ENCODE data around the gene CHTF18.
"Not testable (repeated sequence)": the region's sequence is repeated elsewhere in the genome, so short reads cannot be mapped to it uniquely, and the experiment has no call there.

Gene CHTF18

GRCh38 chr16:766820-767640 lies 21.4 kb upstream of the CHTF18 start:
- peaks cover 7 to 13% of the 10 kb centered on the region in 2 donors for H3K27me3 ChIP-seq (ENCODE audit: control insufficient read depth in 1 of 2, insufficient read depth in 2 of 2, low read length in 2 of 2)
- H3K27ac ChIP-seq (ENCODE audit: low read length): no peak overlapping the region
- no peak overlapping the region for H3K4me3 ChIP-seq (ENCODE audit: low read length in 2 of 2)
- no peaks in the 10 kb centered on the region for H3K4me1 ChIP-seq (ENCODE audit: control insufficient read depth, insufficient read depth, low read length)
- H3K9me3 ChIP-seq (ENCODE audit: control insufficient read depth in 2 of 2, low read length in 2 of 2): no peaks in the 10 kb centered on the region
- H3K36me3 ChIP-seq (ENCODE audit: control insufficient read depth in 2 of 2, insufficient read depth in 2 of 2, low read length in 2 of 2): no peaks in the 10 kb centered on the region
- no peak overlapping the region for H3K9ac ChIP-seq (ENCODE audit: low read length in 2 of 2)

- H3K9me3 ChIP-seq (ENCODE audit: control insufficient read depth in 2 of 2, low read length in 2 of 2): no peaks in the 10 kb centered on the region
- H3K27ac ChIP-seq (ENCODE audit: low read length): no peak overlapping the region
- H3K36me3 ChIP-seq (ENCODE audit: control insufficient read depth in 2 of 2, insufficient read depth in 2 of 2, low read length in 2 of 2): no peaks in the 10 kb centered on the region
- no peaks in the 10 kb centered on the region for H3K4me1 ChIP-seq (ENCODE audit: control insufficient read depth, insufficient read depth, low read length)
- no peak overlapping the region for H3K4me3 ChIP-seq (ENCODE audit: low read length in 2 of 2)
- no peak overlapping the region for H3K9ac ChIP-seq (ENCODE audit: low read length in 2 of 2)
- H3K27me3 ChIP-seq (ENCODE audit: control insufficient read depth in 1 of 2, insufficient read depth in 2 of 2, low read length in 2 of 2): peaks cover 7 to 13% of the 10 kb centered on the region in 2 donors
These were observed 20.6 kb upstream of the CHTF18 start for GRCh38 chr16:767743-768235.

- no peak overlapping the region for H3K9ac ChIP-seq (ENCODE audit: low read length in 2 of 2)
- peaks cover 7 to 13% of the 10 kb centered on the region in 2 donors for H3K27me3 ChIP-seq (ENCODE audit: control insufficient read depth in 1 of 2, insufficient read depth in 2 of 2, low read length in 2 of 2)
- H3K4me3 ChIP-seq (ENCODE audit: low read length in 2 of 2): no peak overlapping the region
- H3K27ac ChIP-seq (ENCODE audit: low read length): no peak overlapping the region
- no peaks in the 10 kb centered on the region for H3K9me3 ChIP-seq (ENCODE audit: control insufficient read depth in 2 of 2, low read length in 2 of 2)
- H3K36me3 ChIP-seq (ENCODE audit: control insufficient read depth in 2 of 2, insufficient read depth in 2 of 2, low read length in 2 of 2): no peaks in the 10 kb centered on the region
- no peaks in the 10 kb centered on the region for H3K4me1 ChIP-seq (ENCODE audit: control insufficient read depth, insufficient read depth, low read length)
These were observed 20.0 kb upstream of the CHTF18 start for GRCh38 chr16:768428-768827.

- no peaks in the 10 kb centered on the region for H3K36me3 ChIP-seq (ENCODE audit: control insufficient read depth in 2 of 2, insufficient read depth in 2 of 2, low read length in 2 of 2)
- H3K4me1 ChIP-seq (ENCODE audit: control insufficient read depth, insufficient read depth, low read length): no peaks in the 10 kb centered on the region
- H3K27ac ChIP-seq (ENCODE audit: low read length): no peak overlapping the region
- H3K9ac ChIP-seq (ENCODE audit: low read length in 2 of 2): no peak overlapping the region
- H3K4me3 ChIP-seq (ENCODE audit: low read length in 2 of 2): no peak overlapping the region
- H3K27me3 ChIP-seq (ENCODE audit: control insufficient read depth in 1 of 2, insufficient read depth in 2 of 2, low read length in 2 of 2): peaks cover 4 to 15% of the 10 kb centered on the region in 2 donors
- no peaks in the 10 kb centered on the region for H3K9me3 ChIP-seq (ENCODE audit: control insufficient read depth in 2 of 2, low read length in 2 of 2)
These were observed 19.1 kb upstream of the CHTF18 start for GRCh38 chr16:769184-769784.

- no peaks in the 10 kb centered on the region for H3K36me3 ChIP-seq (ENCODE audit: control insufficient read depth in 2 of 2, insufficient read depth in 2 of 2, low read length in 2 of 2)
- H3K9ac ChIP-seq (ENCODE audit: low read length in 2 of 2): no peak overlapping the region
- no peak overlapping the region for H3K27ac ChIP-seq (ENCODE audit: low read length)
- H3K9me3 ChIP-seq (ENCODE audit: control insufficient read depth in 2 of 2, low read length in 2 of 2): no peaks in the 10 kb centered on the region
- H3K4me1 ChIP-seq (ENCODE audit: control insufficient read depth, insufficient read depth, low read length): no peaks in the 10 kb centered on the region
- no peak overlapping the region for H3K4me3 ChIP-seq (ENCODE audit: low read length in 2 of 2)
- peaks cover 4 to 15% of the 10 kb centered on the region in 2 donors for H3K27me3 ChIP-seq (ENCODE audit: control insufficient read depth in 1 of 2, insufficient read depth in 2 of 2, low read length in 2 of 2)
These were observed 18.5 kb upstream of the CHTF18 start for GRCh38 chr16:769934-770333.

GRCh38 chr16:770411-770810 lies 18.0 kb upstream of the CHTF18 start:
- Histone ChIP-seq H3K9ac (ENCODE audit: low read length in 2 of 2) (no peak overlapping the region), H3K4me3 (ENCODE audit: low read length in 2 of 2) (no peak overlapping the region), H3K4me1 (ENCODE audit: control insufficient read depth, insufficient read depth, low read length) (no peaks in the 10 kb centered on the region), H3K9me3 (ENCODE audit: control insufficient read depth in 2 of 2, low read length in 2 of 2) (no peaks in the 10 kb centered on the region), H3K27me3 (ENCODE audit: control insufficient read depth in 1 of 2, insufficient read depth in 2 of 2, low read length in 2 of 2) (peaks cover 7 to 15% of the 10 kb centered on the region in 2 donors), H3K27ac (ENCODE audit: low read length) (no peak overlapping the region), H3K36me3 (ENCODE audit: control insufficient read depth in 2 of 2, insufficient read depth in 2 of 2, low read length in 2 of 2) (no peaks in the 10 kb centered on the region)

- H3K27me3 ChIP-seq (ENCODE audit: control insufficient read depth in 1 of 2, insufficient read depth in 2 of 2, low read length in 2 of 2): peaks cover 8 to 15% of the 10 kb centered on the region in 2 donors
- H3K27ac ChIP-seq (ENCODE audit: low read length): no peak overlapping the region
- H3K4me3 ChIP-seq (ENCODE audit: low read length in 2 of 2): no peak overlapping the region
- no peaks in the 10 kb centered on the region for H3K9me3 ChIP-seq (ENCODE audit: control insufficient read depth in 2 of 2, low read length in 2 of 2)
- H3K36me3 ChIP-seq (ENCODE audit: control insufficient read depth in 2 of 2, insufficient read depth in 2 of 2, low read length in 2 of 2): no peaks in the 10 kb centered on the region
- no peak overlapping the region for H3K9ac ChIP-seq (ENCODE audit: low read length in 2 of 2)
- no peaks in the 10 kb centered on the region for H3K4me1 ChIP-seq (ENCODE audit: control insufficient read depth, insufficient read depth, low read length)
These were observed 15.5 kb upstream of the CHTF18 start for GRCh38 chr16:772959-773358.

- Histone ChIP-seq H3K27me3 (ENCODE audit: control insufficient read depth in 1 of 2, insufficient read depth in 2 of 2, low read length in 2 of 2) (peaks cover 10 to 17% of the 10 kb centered on the region in 2 donors), H3K9ac (ENCODE audit: low read length in 2 of 2) (no peak overlapping the region), H3K4me3 (ENCODE audit: low read length in 2 of 2) (no peak overlapping the region), H3K4me1 (ENCODE audit: control insufficient read depth, insufficient read depth, low read length) (no peaks in the 10 kb centered on the region), H3K36me3 (ENCODE audit: control insufficient read depth in 2 of 2, insufficient read depth in 2 of 2, low read length in 2 of 2) (no peaks in the 10 kb centered on the region), H3K27ac (ENCODE audit: low read length) (no peak overlapping the region), H3K9me3 (ENCODE audit: control insufficient read depth in 2 of 2, low read length in 2 of 2) (no peaks in the 10 kb centered on the region)
These were observed 14.1 kb upstream of the CHTF18 start for GRCh38 chr16:774086-775001.

- H3K27ac ChIP-seq (ENCODE audit: low read length): no peak overlapping the region
- H3K36me3 ChIP-seq (ENCODE audit: control insufficient read depth in 2 of 2, insufficient read depth in 2 of 2, low read length in 2 of 2): no peaks in the 10 kb centered on the region
- no peak overlapping the region for H3K4me3 ChIP-seq (ENCODE audit: low read length in 2 of 2)
- no peaks in the 10 kb centered on the region for H3K4me1 ChIP-seq (ENCODE audit: control insufficient read depth, insufficient read depth, low read length)
- H3K27me3 ChIP-seq (ENCODE audit: control insufficient read depth in 1 of 2, insufficient read depth in 2 of 2, low read length in 2 of 2): peaks cover 11 to 15% of the 10 kb centered on the region in 2 donors
- no peaks in the 10 kb centered on the region for H3K9me3 ChIP-seq (ENCODE audit: control insufficient read depth in 2 of 2, low read length in 2 of 2)
- no peak overlapping the region for H3K9ac ChIP-seq (ENCODE audit: low read length in 2 of 2)
These were observed 13.1 kb upstream of the CHTF18 start for GRCh38 chr16:775236-775796.

GRCh38 chr16:776298-776697 lies 12.1 kb upstream of the CHTF18 start:
- not testable (repeated sequence) for H3K4me3 ChIP-seq (ENCODE audit: low read length in 2 of 2); H3K9ac ChIP-seq (ENCODE audit: low read length in 2 of 2); H3K9me3 ChIP-seq (ENCODE audit: control insufficient read depth in 2 of 2, low read length in 2 of 2); H3K27ac ChIP-seq (ENCODE audit: low read length); H3K36me3 ChIP-seq (ENCODE audit: control insufficient read depth in 2 of 2, insufficient read depth in 2 of 2, low read length in 2 of 2); H3K4me1 ChIP-seq (ENCODE audit: control insufficient read depth, insufficient read depth, low read length)
- peaks cover 21 to 22% of the 10 kb centered on the region in 2 donors for H3K27me3 ChIP-seq (ENCODE audit: control insufficient read depth in 1 of 2, insufficient read depth in 2 of 2, low read length in 2 of 2)
